Measurements from ENCODE around the gene THADA.
"Not testable (repeated sequence)": the region's sequence is repeated elsewhere in the genome, so short reads cannot be mapped to it uniquely, and the experiment has no call there.

THADA gene

GRCh38 chr2:43318791-43319190 is 277.0 kb downstream of the THADA start:
- peak; percentile 88 for DNase-seq

GRCh38 chr2:43317680-43318079 is 278.2 kb downstream of the THADA start:
- no peak for DNase-seq

- DNase-seq, result no peak
Observed at GRCh38 chr2:43317194-43317593, 278.6 kb downstream of the THADA start.

- no peak for DNase-seq
Observed at GRCh38 chr2:43315482-43315881, 280.4 kb downstream of the THADA start.

- no peak for DNase-seq
Observed at GRCh38 chr2:43314299-43314927, 281.4 kb downstream of the THADA start.

- DNase-seq, result no peak
Observed at GRCh38 chr2:43313642-43314017, 282.2 kb downstream of the THADA start.

GRCh38 chr2:43312755-43313641 is 282.8 kb downstream of the THADA start:
- peak; percentile 39 for DNase-seq

GRCh38 chr2:43311276-43311675 is 284.6 kb downstream of the THADA start:
- DNase-seq, result peak; percentile 80

GRCh38 chr2:43309935-43310334 is 285.9 kb downstream of the THADA start:
- no peak for DNase-seq

GRCh38 chr2:43307973-43308372 is 287.9 kb downstream of the THADA start:
- DNase-seq, result no peak

- no peak for DNase-seq
Observed at GRCh38 chr2:43307046-43307445, 288.8 kb downstream of the THADA start.

- no peak for DNase-seq
Observed at GRCh38 chr2:43306197-43306596, 289.6 kb downstream of the THADA start.

- DNase-seq, result no peak
Observed at GRCh38 chr2:43305517-43305916, 290.3 kb downstream of the THADA start.

- DNase-seq, result no peak
Observed at GRCh38 chr2:43305012-43305411, 290.8 kb downstream of the THADA start.

- no peak for DNase-seq
Observed at GRCh38 chr2:43303889-43304288, 291.9 kb downstream of the THADA start.

- no peak for DNase-seq
Observed at GRCh38 chr2:43302961-43303494, 292.8 kb downstream of the THADA start.

- DNase-seq, result no peak
Observed at GRCh38 chr2:43302182-43302960, 293.5 kb downstream of the THADA start.

GRCh38 chr2:43300781-43301583 is 294.9 kb downstream of the THADA start:
- DNase-seq, result no peak

- DNase-seq, result no peak
Observed at GRCh38 chr2:43300222-43300621, 295.6 kb downstream of the THADA start.

- DNase-seq, result no peak
Observed at GRCh38 chr2:43298500-43298899, 297.3 kb downstream of the THADA start.

- DNase-seq, result not testable (repeated sequence)
Observed at GRCh38 chr2:43297740-43298139, 298.1 kb downstream of the THADA start.

- DNase-seq, result peak; percentile 56
Observed at GRCh38 chr2:43294973-43295603, 300.8 kb downstream of the THADA start.

Measured in fibroblast of skin of right biceps (primary cell).